LNCAP (cell line): ENCODE measurements around the gene PLD3.
A peak's percentile ranks its signal among the peaks of the same experiment; 100 is the strongest.

ENCODE experiments used
- TF ChIP-seq, protein P1 (sequence below): fragments of 450-650 bp; IDR thresholded peaks from 2 replicates; pipeline ENCODE4 v1.5.1; 2017; ENCODE audit warnings: mild to moderate bottlenecking

Gene PLD3

DNA sequence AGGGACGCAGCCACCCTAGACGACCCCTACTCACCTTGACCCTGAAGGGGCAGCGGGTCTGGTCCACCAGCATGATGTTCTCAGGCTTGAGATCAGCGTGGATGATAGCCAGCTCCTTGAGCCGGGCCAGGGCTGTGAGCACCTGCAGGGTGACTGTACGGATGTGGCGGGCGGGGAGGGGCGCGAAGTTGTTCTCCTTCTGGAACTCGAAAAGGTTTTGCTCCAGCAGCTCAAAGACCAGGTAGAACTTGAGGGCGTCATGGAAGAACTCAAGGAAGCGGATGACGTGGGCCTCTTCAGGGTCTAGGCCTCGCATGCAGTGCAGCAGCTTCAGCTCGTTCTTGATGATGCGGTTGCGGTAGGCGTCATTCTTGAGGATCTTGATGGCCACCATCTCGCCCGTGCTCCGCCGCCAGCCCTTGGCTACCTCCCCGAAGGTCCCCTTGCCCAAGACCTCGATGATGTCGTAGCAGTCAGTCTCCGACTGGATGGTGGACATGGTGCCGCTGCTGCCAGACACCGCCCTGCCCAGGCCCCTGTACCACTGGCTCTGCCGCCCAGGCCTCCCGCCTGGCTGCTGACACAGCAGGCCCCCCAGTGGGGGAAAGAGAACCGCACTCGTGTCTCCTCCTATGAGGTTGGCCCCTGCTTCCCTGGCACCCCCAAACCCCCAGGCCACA is 41.0 kb downstream of the PLD3 start:
- TF ChIP-seq, protein P1, sequence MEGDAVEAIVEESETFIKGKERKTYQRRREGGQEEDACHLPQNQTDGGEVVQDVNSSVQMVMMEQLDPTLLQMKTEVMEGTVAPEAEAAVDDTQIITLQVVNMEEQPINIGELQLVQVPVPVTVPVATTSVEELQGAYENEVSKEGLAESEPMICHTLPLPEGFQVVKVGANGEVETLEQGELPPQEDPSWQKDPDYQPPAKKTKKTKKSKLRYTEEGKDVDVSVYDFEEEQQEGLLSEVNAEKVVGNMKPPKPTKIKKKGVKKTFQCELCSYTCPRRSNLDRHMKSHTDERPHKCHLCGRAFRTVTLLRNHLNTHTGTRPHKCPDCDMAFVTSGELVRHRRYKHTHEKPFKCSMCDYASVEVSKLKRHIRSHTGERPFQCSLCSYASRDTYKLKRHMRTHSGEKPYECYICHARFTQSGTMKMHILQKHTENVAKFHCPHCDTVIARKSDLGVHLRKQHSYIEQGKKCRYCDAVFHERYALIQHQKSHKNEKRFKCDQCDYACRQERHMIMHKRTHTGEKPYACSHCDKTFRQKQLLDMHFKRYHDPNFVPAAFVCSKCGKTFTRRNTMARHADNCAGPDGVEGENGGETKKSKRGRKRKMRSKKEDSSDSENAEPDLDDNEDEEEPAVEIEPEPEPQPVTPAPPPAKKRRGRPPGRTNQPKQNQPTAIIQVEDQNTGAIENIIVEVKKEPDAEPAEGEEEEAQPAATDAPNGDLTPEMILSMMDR: no peak

DNA sequence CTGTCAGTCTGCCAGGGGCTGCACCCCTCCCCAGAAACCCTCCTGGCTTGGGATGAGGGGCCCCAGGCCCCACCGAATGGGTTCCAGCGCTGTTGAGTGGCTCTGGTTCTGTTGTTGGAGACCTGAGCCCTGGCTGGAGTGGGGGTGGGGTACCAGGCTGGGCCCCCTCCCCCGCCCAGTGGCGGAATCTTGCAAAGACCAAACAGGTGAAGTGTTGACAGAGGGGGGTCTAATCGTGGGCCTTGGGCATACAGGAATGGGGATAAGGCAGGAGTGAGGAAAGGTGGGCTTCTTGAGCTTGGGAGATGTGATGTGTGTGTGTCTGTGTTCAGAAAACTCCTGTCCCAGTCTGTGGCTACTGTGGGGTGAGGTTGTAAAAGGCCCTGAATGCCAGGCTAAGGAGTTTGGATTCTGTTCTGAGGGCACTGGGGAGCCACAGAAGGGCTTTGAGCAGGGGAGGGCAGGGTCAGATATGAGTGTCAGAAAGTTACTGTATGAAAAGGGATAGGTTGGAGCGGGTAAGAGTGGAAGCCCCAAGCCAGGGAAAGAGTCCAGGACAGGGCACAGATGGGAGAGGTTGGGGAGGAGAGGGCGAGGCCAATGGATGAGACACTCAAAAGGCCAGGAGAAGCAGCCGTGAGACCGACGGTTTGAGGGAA is 41.7 kb downstream of the PLD3 start, which contains the start of gene HIPK4:
Gene HIPK4 (minus strand): TSS at position 98 of the 659 bp plus-strand sequence. CDS start 279 bp downstream, outside the sequence.
- TF ChIP-seq, protein P1: no peak

DNA sequence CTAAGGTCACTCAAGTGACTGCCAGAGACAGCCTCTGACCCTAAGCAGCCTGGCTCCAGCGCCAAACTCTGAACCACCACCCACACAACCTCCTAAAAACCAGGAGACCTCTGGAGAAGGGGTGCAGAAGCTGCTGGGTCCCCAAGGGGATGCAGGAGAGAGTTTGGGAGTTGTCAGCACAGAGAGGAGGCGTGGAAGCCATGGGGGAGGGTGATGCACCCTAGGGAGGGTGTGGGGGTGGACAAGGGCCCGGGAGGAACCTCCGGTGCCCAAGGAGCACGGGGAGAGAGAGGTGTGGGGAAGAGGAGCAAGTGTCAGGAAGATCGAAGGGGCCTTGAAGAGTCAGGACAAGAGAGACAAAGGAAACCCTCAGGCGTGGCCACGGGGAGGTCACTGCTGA is 43.6 kb downstream of the PLD3 start:
- TF ChIP-seq, protein P1: no peak

DNA sequence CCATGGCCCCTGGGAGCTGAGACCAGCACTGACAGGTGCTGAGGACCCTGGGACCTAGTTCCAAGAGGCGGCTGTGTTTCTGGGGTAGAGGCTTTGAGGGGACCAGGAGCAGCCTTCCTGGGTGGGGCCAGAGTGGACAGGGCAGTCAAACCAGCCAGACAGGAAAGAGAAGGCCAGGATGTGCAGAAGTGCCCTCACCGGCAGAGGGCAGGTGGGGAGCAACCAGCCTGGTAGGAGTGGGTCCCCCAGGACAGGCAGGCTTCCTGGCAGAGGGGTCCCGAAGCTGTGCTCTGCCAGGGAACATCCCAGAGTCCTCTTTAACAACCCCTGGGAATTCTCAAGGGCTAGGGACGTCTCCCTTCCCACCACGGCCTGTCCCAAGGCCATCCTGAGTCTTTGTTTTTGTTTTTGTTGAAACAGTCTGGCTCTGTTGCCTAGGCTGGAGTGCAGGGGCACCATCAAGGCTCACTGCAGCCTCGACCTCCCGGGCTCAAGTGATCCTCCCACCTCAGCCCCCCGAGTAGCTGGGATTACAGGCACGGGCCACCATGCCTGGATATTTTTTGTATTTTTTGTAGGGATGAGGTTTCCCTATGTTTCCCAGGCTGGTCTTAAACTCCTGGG is 44.5 kb downstream of the PLD3 start:
- TF ChIP-seq, protein P1: peak; percentile 46

DNA sequence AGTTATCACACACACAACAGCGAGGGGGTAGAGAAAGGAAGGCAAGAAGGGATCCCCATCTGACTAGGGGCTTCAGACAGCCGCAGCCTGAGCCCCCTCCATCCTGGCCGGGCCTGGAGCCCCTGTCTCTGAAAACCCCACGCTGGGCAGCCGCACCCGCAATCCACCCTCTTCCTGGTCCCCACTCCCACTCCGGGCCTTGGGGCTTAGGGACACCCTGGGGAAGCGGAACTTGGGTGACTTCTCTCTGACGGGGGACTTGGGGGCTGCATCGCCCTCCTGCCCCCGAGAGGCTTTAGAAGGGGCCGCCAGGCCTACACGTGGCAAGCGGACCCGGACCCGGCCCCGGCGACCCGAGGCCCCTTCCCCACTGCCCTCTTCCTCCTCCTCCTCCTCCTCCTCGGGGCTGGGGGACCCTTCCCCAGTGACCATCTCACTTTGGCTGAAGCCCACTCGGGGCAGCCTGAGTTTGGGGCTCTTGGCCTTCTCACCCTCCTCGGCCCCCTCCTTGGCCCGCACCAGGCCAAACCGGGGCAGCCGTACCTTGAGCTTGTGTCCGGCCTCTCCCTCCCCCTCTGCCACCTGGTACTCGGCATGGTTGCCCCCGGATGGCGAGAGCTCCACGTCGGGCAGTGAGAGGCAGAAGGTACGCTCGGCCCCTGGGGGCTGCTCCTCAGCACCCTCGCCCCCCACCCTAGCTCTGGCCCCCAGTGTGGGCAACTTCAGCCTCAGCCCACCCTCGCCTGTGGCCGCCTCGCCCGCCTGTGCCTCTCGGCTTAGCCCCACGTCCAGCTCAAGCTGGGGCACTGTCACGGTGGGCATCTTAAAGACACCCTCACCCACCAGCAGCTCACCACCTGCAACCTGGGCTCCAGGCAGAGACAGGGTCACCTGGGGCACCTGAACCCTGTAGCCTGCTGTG is 45.7 kb downstream of the PLD3 start:
- TF ChIP-seq, protein P1: no peak

DNA sequence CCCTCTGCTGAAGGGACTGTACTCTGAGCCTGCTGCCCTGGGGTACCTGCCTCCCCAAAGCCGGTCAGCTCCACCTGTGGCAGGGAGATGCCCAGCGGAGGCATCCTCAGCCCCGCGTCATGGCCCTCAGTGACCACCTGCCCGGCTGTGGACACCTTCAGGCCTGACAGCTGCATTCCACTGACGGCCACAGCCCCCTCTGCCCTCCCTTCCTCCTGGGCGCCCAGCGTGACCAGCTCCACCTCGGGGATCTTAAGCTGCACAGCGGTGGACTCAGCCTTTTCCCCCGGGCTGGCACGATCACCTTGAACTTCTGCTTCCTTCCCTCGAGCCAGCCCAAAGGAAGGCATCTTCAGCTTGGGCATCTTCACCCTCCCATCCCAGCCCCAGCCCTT is 46.3 kb downstream of the PLD3 start:
- TF ChIP-seq, protein P1: no peak

DNA sequence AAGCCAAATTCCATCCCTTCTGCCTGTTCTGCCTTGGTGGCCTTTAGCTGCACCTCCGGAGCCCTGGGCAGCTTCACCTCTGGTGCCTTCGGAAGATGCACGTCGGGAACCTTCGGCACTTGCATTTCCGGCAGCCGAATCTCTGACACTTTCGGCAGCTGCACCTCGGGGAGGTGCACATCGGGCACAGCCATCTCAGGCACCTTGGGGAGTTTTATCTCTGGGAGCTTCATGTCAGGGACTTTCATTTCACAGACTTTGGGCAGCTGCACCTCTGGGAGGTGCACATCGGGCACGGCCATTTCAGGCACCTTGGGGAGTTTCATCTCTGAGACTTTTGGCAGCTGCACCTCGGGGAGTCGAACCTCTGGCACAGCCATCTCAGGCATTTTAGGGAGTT is 47.5 kb downstream of the PLD3 start:
- TF ChIP-seq, protein P1: no peak
